H4 (cell line): ENCODE results near the gene SCLY. TPM values are rescaled to one million over a fixed set of nuclear protein-coding genes. Genes with fewer than 3 reads are reported as not detected.

Experiments used
- DNase-seq: peaks from one replicate; pipeline ENCODE4 v3.0.0-alpha.2; 2015; ENCODE audit warnings: low spot score
- total RNA-seq: library from RNA; depleted of rRNA; stranded (reverse); fragments of >200 nt; shearing (Covaris generic); gene quantifications from 2 replicates; pipeline ENCODE4 v1.2.3, GENCODE V29; 2014

SCLY gene
- total RNA-seq, 1 experiment from 2014 or later, result 19.6 TPM

DNA sequence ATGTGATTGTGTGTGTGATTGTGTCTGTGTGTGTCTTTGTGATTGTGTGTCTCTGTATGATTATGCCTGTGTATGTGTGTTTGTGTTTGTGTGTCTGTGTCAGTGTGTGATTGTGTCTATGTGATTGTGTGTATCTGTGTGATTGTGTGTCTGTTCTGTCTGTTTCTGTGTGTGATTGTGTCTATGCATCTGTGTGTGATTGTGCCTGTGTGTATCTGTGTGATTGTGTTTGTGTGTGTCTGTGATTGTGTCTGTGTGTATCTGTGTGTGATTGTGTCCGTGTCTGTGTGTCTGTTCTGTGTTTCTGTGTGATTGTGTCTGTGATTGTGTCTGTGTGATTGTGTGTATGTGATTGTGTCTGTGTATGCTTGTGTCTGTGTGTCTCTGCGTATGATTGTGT is 65.5 kb downstream of the SCLY start:
- no peak for DNase-seq

DNA sequence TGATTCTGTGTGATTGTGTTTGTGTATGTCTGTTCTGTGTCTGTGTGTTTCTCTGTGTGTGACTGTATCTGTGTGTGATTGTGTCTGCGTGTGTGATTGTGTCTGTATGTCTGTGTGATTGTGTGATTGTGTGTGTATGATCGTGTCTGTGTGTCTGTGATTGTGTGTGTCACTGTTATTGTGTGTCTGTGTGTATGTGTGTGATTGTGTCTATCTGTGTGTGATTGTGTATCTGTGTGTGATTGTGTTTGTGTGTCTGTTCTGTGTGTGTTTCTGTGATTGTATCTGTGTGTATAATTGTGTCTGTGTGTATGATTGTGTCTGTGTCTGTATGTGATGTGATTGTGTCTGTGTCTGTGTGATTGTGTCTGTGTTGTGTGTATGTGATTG is 66.0 kb downstream of the SCLY start:
- DNase-seq, result no peak

DNA sequence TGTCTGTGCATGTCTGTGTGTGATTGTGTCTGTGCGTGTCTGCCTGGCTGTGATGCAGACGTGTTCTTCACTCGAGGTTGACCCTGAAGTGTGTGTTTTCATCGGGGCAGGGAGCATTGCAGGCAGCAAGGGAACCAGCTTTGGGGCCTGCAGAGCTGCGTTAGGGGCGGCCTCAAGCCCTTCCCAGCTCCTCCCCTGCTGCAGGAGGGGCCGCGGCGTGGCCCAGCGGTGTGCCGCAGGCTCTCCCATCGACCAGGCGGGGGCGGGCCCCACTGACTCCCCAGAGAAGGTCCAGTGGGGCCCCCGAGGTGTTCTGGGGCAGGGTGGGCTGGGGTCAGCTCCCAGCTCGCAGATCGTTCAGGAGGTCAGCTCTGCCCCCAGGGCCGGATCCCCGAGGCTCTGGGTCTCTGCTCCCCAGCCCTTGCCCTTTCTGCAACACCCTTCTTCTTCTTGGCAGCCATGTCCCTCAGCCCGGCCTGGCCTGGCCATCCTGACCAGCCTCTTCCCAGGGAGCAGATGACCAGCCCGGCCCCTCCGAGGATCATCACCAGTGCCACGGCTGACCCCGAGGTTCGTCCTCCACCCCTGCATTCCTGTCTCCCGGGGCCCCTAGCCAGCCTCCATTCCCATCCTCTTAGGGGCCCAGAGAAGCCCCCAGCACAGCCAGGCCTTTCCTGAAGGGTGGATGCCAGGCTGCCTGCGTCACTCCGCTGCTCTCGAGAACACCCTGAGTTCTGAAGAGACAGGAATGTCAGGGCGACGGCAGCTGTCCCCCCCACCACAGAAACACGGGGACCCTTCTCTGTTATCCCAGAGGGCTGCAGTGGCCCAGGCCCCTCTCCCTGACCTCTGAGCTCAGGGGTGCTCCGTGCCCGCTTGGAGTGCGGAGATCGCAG is 66.6 kb downstream of the SCLY start:
- no peak for DNase-seq

DNA sequence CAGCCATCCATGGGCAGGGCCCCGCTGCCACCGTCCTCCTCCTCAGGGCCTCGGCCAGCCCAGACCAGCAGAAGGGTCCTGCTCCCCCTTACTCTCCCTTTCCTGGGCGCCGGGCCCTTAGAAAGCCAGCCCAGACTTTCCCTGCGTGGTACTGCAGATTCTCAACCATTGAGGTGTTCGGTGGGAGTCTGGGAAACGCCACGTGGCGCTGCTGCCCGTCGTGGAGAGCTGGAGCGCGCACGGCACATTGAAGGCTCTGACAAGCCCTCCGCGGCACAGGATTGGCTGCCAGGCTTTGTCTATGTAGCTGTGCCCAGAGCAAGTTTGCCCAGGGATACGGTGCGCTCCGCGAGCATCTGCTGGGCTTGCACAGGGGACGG is 67.2 kb downstream of the SCLY start:
- DNase-seq, result no peak

DNA sequence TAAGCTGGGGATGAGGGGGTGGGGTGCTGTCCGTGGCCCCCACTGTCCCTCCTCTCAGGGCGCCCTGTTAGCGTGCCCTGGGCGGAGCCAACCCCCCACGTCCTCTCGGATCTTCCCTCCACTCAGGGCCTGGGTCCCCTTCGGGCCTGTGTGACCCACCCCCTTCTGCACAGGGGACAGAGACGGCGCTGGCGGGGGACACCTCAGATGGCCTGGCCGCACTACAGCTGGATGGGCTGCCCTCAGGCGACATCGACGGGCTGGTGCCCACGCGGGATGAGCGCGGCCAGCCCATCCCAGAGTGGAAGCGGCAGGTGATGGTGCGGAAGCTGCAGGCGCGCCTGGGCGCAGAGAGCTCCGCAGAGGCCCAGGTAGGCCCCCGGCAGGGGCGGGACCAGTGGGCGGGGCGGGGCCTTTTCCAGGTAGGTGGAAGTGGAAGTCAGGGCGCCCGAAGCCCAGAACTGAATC is 67.8 kb downstream of the SCLY start:
- no peak for DNase-seq

DNA sequence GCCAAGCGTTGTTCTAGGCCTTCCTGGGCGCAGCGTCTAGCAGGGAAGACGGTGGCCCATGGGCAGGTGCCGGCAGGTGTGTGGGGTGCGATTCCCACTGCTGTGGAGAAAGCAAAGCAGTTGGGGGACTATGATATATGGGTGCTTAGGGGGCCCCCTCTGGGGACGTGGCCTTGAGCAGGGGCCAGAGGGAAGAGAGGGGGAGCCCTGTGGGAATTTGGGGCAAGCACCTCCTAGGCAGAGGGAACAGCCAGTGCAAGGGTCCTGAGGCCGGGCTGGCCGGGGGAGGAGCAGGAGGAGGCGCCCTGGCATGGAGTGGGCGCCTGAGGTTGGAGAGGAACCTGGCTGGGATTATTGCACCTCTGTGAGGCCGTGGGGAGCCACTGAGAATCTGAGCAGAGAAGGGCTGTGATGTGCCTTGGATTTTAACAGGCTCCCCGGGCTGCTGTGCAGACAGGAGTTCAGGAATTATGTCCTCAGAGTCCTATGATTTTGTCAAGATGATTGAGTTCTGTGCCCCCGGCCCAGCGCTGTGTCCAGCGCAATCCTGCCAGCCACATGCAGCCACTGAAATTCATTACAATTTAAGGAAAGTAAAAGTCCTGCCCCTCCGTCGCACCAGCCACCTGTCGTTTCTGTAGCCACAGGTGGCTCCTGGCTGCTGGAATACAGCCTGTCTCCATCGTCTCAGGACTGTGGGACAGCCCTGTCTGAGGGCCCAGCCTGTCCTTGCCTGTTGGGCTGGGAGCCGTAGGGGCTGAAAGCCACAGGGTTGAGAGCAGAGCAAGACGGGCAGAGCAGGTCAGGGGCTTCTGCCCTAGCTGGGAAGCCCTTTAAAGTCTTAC is 68.6 kb downstream of the SCLY start:
- DNase-seq, result no peak

DNA sequence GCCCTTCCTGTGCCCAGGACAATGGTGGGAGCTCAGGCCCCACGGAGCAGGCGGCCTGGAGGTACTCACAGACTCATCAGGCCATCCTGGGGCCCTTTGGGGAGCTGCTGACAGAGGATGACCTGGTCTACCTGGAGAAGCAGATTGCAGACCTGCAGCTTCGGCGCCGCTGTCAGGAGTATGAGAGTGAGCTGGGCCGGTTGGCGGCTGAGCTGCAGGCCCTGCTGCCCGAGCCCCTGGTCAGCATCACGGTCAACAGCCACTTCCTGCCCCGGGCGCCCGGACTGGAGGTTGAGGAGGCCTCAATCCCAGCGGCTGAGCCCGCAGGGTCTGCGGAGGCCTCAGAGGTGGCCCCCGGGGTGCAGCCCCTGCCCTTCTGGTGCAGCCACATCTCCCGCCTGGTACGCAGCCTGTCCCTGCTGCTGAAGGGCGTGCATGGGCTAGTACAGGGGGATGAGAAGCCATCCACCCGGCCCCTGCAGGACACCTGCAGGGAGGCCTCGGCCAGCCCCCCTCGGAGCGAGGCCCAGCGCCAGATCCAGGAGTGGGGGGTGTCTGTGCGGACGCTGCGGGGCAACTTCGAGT is 69.4 kb downstream of the SCLY start:
- no peak for DNase-seq

DNA sequence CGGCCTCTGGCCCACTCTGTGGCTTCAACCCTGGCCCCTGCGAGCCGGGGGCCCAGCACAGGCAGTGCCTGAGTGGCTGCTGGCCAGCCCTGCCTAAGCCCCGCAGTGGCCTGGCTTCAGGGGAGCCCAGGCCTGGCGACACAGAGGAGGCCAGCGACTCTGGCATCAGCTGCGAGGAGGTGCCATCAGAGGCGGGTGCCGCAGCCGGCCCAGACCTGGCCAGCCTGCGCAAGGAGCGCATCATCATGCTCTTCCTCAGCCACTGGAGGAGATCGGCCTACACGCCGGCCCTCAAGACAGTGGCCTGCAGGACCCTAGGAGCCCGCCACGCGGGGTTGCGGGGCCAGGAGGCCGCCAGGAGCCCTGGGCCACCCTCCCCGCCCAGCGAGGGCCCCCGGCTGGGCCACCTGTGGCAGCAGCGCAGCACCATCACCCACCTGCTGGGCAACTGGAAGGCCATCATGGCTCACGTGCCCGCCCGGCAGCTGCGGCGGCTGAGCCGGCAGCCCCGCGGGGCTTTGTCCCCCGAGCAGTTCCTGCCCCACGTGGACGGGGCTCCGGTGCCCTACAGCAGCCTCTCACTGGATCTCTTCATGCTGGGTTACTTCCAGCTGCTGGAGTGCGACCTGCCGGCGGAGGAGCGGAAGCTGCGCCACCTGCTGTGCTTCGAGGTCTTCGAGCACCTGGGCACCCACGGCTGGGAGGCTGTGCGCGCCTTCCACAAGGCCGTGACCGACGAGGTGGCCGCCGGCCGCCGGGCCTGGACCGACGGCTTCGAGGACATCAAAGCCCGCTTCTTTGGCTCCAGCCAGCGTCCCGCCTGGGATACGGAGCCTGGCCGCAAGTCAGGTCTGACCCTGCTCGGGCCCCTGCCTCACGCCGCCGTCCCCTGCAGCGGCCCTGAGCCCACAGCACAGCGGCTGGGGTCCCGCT is 70.2 kb downstream of the SCLY start:
- DNase-seq, result no peak

DNA sequence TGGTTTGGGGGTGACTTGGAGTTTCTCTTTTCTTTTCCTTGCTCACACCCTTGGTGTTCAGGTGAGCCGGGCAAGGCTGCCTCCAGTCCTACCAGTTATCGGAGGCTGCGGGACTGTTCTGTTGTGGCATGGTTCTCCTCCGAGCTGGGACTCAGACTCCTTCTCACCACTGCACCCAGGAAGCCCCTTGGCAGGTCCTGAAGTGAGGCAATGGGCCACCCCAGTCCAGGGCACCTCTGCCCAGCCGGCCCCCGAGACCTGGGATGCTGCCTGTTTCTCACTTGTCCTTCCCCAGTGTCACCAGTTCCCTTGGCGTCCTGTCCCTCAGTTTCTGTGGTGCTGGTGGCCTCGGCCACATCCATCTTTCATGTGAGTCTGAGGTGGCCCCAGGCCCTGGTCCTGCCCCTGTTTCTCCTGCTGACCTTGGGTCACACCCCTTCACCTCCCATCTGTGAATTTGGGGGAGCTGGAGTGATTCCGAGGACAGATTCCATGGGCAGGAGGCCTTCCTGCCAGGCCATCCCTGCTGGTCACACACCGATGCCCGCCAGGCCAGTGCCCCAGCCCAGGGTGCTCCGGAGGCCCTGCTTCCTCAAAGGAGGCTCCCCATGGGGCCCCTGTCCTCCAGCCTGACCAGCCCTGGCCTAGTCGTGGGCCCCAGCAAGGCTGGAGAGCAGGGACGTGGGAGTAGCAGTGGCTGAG is 71.1 kb downstream of the SCLY start:
- no peak for DNase-seq

DNA sequence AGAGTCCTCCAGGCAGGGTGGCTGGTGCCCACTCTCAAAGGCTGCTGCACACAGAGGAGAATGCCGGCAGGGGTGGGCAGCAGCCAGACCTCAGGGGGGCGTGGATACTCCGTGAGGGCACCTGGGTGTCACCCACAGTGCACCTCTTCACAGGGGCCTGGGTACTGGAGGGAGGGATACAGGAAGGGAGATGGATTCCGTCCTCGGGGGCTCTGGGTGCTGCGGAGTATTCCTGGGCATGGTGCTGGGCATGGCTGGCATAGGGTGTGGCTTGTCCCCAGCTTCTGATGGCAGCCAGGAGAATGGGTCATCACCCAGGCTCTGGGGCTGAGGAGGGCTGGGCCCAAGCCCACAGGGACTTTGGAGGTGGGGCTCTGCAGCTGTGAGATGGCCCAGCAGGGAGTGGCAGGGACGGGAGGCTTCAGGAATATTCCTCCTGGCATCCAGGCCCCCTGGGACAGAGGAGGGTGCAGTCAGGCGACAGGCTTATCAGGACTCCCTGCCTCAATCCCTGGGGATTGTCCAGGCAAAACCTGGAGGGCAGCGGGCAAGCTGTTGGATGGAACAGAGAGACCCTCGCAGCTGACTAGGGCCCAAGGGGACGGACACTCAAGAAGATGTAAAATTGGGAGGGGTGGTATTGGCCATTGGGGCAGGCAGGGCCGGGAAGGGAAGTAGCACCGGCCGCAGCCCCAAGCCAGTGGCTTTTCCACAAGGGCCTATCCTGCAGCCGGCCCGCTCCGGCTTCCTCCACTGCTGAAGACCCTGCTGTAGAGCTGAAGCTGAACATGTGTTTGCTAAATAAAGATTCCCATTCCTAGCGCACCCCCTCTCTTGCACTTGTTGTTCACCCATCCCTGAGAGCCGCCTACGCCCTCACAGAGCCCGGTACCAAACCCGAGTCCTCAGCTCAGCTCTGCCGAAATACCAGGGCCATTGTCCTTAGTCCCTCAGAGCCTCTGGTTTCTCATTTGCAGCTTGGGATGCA is 72.0 kb downstream of the SCLY start:
- DNase-seq, result no peak

DNA sequence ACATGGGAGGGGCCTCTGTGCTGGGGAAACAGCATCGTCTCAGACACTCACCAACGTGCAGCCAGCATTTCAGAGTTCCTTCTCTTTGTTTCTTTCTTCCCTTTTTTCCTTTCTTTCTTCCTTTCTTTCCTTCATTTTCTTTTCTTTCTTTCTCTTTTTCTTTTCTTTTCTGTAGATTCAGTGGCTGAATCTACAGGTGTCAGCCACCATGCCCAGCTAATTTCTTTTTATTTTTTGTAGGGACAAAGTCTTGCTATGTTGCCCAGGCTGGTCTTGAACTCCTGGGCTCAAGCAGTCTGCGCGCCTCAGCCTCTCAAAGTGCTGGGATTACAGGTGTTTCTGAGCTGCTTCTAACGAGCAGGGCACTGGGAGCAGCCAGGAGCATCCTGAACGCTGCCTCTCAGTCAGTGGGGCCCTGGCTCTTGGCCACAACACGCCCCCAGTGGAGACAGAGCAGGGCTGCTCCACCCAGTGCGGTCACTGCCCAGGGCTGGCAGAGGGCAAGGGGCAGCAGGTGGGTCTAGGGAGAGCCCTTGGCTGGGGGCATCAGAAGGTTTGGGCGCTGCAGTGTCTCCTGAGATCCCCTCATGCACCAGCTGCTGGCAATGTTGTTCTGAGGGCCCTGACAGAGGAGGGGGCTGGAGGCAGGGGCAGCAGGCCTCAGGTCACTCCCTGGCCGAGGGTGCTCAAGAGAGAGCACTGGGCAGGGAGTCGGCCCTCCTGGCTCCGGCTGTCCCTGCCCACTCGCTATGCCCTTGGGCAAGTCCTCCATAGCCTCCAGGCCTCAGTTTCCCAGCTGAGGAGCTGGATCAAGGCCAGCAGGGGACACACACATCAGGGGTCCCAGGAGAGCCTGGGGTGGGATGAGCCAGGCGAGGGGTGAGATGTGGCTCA is 72.9 kb downstream of the SCLY start:
- DNase-seq, result no peak

DNA sequence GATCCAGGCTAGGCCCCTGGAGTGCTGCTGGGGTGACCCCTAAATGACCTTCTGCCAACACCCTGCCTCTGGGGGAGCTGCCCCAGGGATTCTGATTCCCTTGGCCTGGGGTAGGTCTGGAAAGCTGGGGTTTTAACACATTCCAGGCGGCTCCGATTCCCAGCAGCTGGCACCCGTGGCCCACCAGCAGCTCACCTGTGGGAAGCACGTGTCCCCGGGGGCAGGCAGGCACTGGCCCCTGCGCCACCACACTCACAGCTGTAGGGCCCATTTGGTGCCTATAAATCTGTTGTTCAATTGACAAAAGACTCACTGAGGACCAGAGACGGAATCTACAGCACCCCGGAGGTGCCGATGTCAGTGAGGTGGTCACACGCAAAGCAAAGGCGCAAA is 73.6 kb downstream of the SCLY start:
- no peak for DNase-seq

DNA sequence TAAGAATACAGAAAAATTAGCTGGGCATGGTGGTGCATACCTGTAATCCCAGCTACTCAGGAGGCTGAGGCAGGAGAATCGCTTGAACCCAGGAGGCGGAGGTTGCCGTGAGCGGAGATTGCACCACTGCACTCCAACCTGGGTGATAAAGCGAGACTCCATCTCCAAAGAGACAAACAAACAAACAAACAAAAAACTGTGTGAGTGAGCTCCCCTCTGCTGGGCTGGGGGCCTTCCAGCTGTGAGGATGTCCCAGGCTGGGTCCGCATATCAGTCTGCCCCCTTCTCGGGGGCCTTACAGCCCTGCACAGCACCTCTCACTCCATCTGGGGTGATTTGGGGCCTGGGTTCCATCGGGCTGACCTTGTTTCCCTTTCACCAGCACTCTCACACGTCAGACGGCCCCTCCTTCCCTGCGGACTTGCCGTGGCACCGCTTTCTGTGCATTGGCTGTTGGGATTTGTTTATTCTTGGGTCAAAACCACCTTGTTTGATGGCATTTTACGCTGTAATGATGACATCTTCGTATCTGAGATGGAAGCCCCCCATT is 74.9 kb downstream of the SCLY start:
- DNase-seq, result no peak

DNA sequence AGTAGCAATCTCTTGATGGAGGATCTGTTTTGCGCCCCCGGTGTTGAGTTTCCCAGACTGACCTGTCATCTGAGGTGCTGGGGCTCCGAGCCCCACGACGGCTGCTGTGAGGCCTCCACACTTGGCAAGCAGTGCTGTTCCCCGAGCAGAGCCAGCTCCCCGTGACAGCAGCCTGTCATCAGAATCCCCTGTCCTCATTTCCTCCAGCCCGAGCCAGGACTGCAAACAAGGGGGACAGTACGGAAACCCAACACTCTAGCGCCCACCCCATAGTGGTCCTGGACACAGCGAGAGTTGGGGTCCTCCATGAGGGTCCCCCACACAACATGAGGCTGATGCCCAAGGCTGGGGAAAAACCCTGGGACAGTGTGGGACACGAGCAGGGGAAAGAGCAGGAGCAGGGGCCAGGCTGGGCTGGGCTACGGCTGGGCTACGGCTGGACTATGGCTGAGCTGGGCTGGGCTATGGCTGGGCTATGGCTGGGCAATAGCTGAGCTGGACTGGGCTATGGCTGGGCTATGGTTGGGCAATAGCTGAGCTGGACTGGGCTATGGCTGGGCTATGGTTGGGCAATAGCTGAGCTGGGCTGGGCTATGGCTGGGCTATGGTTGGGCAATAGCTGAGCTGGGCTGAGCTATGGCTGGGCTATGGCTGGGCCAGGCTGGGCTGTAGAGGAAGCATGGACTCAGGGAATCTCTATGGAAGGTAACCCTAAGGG is 76.2 kb downstream of the SCLY start:
- peak; percentile 37 for DNase-seq

DNA sequence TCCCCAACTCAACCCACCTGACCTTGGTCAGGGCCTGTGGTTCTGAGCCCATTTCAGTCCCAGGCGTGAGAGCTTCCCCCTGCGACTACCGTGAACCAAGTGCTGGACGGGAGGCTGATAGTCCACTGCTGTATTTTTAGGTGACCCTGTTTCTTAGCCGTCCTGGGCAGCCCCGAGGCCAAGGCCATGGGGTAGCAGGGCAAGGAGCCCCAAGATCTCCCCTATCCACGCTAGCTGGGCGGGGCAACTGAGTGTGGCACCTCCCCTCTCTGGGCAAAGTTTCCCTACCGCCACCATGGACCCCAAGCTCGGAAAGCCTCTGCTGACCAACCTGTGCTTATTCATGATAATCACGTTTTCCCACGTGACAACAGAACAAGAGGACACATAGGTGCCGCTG is 77.1 kb downstream of the SCLY start:
- no peak for DNase-seq

DNA sequence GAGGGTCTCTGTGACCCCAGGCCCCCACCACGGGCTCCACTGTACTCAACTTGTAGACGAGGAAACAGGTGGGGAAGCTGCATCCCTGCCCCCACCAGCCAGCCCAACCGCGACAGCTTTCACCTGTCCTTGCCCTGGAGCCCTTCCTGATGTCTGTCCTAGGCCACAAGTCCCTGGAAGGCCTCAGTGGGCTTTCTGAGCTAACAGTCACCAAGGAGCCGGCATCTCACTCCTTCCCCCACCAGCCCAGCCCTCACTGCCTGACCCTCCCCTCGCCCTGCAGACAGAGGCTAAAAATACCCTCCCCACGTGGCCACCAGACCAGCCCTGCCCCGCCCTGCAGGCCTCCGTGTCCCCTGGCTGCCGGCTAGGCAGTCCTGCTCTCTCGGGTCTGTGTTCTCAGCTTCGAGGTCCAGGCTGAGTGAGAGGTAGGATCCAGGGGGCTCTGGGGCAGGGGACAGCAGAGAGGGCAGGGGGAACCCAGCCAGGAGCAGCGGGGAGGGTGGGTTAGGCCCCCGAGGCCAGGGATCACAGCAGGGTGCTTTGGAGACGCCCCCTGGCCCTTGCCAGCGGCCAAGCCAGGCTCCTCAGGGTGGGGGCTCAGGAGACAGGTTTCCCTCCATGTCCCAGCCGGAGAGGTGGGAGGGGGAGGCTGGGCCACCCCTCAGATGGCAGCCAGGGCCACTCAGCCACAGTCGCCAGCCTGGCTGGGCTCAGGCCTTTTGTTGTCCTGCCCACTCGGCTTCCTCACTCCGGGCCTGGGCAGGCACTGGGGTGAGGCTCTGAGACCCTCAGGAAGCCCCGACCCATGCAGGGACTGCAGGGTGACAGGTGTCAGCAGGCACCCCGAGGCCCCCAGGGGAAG is 77.8 kb downstream of the SCLY start, which contains the start of gene KLHL30:
Gene KLHL30, plus strand, starts transcription at position 338 of the 865 bp plus-strand sequence. CDS start 2,087 bp downstream, outside the sequence.
- no peak for DNase-seq
